SK-N-DZ (cell line): ENCODE data around the gene TGFBI. TPM values are rescaled to one million over a fixed set of nuclear protein-coding genes. Genes with fewer than 3 reads are reported as not detected.

Experiments
- DNase-seq: peaks from one replicate; pipeline ENCODE4 v3.0.0-alpha.2; 2015; ENCODE audit warnings: low spot score
- polyA plus RNA-seq, 2 experiments: library from polyadenylated mRNA; depleted of rRNA; stranded (reverse); fragments of >200 nt; gene quantifications; 2 replicates each; pipeline ENCODE4 v1.2.3, GENCODE V29; 2014

TGFBI gene
- not detected in 2 replicates for polyA plus RNA-seq (2014; cell fraction: cytosol; rRNA removed)
- 0.59 TPM in 1 of 2 replicates, not detected in the other for polyA plus RNA-seq (2014; cell fraction: nucleus; rRNA removed)

DNA sequence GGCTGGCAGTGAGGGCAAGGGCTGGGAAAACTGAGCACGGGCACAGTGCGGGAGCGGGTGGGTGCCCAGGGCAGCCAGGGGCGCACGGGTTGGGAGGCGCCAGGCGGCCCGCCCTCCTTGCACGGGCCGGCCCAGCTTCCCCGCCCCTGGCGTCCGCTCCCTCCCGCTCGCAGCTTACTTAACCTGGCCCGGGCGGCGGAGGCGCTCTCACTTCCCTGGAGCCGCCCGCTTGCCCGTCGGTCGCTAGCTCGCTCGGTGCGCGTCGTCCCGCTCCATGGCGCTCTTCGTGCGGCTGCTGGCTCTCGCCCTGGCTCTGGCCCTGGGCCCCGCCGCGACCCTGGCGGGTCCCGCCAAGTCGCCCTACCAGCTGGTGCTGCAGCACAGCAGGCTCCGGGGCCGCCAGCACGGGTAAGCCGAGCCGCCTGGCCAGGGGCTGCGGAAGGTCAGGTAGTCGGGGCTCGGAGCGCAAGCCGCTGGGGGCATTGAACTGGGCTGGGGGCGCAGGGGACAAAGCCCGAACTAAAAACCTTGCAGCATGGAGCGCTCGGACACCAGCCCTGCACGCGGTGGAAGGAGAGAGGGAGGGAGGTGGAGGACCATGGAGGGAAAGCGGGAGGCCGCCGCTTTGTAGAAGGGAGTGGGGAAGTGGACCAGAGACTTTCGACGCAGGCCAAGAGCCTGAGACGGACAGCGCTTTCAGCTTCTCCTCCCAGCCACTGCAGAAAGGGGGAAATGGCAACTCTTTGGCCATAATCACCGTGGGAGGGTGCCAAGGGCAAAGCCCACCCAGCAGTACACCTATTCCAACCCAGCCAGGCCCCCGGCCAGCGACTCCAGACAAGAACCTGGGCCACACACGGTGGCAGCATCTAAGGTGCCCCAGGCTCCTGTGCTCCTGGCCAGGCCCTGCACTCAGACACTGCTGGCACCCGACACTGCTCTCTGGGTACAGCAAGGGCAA lies at the start of gene TGFBI:
TGFBI (plus strand) TSS at position 207 of the 961 bp plus-strand sequence; CDS start at position 275, 68 bp downstream.
- no peak for DNase-seq

DNA sequence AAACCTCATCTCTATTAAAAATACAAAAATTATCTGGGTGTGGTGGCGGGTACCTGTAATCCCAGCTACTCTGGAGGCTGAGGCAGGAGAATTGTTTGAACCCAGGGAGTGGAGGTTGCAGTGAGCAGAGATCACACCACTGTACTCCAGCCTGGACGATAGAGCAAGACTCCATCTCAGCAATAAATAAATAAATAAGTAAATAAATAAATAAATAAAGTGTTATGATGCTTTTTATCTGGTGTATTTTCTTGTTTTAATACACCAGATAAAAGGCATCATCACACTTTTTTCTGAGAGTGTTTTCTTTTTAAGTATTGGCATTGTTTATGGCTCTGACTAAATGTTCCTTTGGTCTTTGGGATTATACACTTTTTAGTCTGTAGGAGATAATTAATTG lies 49.8 kb upstream of the TGFBI start:
- no peak for DNase-seq

- DNase-seq, result no peak
Observed at GRCh38 chr5:135979510-135979909, 49.3 kb upstream of the TGFBI start.

GRCh38 chr5:135980620-135981019 lies 48.2 kb upstream of the TGFBI start:
- no peak for DNase-seq

DNA sequence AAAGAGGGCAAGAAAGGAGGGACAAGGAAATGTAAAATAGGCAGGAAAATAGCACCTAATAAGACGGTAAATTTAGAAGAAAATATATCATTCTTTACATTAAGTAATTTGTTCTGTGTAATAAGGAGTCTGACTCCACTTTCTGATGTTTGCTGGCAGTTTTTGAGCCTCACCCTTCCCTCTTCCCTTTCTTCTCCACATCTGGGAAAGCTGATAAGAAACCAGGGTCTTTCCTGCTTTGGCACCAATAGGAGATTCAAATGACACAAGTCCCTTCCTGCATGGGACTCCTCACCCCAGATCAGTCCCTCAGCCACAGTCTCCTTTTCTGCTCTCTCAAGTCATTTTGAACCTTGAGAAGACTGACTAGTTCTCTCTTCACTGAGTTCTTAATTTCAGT lies 42.8 kb upstream of the TGFBI start:
- no peak for DNase-seq

DNA sequence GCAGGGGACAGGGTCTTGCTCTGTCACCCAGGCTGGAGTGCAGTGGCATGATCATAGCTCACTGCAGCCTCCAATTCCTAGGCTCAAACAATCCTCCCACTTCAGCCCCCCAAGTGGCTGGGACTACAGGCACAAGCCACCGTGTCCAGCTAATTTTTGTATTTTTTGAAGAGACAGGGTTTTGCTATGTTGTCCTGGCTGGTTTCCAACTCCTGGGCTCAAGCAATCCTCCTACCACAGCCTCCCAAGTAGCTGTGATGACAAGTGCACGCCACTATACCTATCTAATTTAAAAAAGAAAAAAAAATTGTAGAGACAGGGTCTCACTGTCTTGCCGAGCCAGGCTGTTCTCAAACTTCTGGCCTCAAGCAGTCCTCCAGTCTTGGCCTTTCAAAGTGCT lies 42.4 kb upstream of the TGFBI start:
- no peak for DNase-seq

GRCh38 chr5:135986891-135987401 lies 41.8 kb upstream of the TGFBI start:
- DNase-seq, result no peak

DNA sequence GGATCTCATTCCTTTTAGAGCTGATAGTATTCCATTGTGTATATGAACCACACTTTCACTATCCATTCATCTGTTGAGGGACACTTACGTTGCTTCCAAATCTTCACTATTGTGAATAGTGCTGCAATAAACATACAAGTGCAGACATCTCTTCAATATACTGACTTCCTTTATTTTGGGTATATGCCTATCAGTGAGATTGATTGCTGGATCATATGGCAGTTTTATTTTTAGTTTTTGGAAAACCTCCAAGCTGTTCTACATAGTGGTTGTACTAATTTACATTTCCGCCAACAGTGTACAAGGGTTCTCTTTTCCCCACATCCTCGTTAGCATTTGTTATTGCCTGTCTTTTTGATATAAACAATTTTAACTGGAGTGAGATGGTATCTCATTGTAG lies 40.2 kb upstream of the TGFBI start:
- no peak for DNase-seq

DNA sequence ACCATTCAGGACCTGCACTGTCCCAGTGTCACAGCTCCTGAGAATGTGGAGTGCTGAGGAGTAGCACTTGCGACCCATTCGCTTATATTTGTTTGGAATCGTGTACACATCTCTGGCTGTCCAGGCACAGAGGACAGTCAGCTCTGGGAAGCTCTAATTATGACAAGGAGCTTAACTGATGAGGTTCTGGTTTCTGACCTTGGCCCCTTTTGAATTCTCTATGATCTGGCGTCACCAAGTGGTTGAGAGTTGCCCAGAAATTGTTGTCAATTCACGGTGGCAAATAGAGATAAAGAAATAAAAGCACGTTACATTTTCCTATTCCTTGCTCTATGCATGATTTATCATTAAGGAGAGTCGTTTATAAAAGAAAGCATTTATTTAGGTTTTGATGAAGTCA lies 39.1 kb upstream of the TGFBI start:
- no peak for DNase-seq

- DNase-seq, result no peak
Observed at GRCh38 chr5:135990528-135991255, 38.1 kb upstream of the TGFBI start.

- no peak for DNase-seq
Observed at GRCh38 chr5:135991429-135991828, 37.4 kb upstream of the TGFBI start.

DNA sequence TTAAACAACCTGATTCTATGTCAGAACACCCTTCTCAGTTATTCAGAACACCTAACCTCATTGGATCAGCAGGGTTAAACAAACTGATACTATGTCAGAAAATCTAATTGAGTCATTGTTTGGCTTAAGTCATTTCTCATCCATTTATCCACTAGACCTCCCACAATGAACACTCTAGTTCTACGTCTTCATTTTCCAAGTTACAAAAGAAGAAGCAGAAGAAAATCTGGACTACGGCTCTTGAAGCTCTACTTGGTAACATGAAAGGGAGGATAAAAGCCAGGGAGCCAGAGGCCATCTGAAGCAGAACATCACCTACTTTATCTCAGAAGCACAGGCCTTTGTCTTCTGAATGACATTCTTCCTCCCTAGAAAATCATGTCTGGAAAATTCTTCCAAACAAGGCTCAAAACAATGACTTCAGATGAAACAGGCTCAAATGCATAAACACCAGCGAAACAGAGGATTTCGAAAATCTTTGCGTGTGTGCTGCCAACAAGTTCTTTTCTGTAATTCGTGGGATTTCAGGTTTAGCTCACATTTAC lies 35.4 kb upstream of the TGFBI start:
- no peak for DNase-seq

DNA sequence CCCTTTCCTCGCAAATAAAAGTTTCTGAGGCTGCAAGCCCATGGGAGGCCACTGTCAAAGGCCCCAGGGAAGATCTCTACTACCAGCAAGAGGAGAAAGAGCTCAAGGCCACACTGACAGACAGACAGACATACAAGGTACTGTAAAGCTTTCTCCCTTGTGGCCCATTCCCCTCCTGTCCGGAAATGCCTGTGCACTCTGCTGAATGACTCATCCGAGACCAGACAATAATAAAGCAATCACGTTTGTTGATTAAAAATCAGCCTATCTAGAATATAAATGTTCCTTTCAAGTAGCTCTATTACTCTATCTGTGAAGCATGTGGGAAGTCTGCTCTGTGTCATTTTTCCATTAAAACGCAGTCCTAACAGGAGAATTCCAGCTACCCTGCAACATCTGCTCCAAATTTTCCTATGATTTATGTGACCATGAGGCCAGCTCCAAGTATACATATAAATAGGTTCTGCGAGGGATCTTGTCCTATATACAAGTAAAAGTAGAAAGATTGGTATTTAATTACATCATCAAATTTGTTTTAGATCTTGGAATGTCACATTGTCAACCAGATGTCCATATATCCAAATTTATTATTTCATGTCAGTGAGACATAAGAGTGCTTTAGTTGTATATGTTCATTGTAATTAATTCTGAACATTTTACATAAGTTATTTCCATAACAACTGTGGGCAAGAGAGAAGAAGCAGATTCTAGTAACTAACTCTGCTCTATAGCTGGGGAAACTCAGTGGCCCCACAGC lies 34.7 kb upstream of the TGFBI start:
- peak; percentile 65 for DNase-seq

DNA sequence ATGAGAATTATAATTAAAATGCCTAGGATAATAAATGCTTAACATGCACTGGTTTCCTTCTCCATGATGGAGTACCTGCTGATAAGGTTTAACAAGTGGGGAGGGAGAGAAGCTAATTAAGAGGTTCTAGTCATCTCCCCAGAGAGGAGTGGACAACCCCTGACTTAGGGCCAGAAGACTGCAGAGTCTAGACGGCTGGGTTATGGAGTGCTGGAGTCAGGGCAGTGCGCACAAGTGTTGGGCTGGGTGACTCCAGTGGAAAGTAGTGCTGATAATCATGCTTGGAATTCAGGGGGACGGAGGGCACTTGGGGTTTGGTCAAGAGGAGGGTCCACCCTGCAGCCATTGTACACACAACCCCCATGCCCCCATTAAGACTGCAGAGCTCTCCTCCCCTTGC lies 32.8 kb upstream of the TGFBI start:
- no peak for DNase-seq

GRCh38 chr5:135996611-135997010 lies 32.2 kb upstream of the TGFBI start:
- no peak for DNase-seq

DNA sequence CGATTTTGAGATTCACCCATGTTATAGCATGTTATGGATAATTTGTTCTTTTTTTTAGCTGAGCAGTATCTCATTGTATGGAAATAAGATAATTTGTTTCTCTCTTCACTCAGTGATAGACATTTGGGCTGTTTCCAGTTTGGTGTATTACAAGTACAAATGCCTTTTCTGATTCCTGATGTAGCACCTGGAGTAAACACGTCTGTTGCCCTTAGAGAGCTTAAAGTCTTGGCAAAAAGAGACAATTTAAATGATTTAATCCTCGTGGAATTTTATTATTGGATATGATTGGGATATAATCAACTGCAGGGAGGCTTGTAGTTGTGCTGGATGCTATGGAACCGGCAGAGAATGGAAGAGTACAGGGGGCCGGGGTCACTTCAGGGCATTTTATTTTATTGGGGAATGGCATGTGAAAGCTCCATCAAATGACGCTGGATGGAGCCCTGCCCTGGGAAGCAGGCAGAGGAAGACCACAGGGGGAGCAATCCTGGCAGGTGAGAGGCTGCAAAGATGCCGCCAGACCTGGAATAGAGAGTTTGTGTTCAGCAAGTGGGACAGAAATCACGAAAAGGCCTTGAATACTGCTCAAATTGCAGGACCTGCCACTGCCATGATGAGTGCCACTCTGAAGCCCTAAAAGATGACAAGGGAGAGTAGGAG lies 31.0 kb upstream of the TGFBI start:
- no peak for DNase-seq

GRCh38 chr5:135998889-135999288 lies 29.9 kb upstream of the TGFBI start:
- DNase-seq, result no peak

- no peak for DNase-seq
Observed at GRCh38 chr5:135999406-136000139, 29.2 kb upstream of the TGFBI start.

- DNase-seq, result no peak
Observed at GRCh38 chr5:136000147-136000546, 28.6 kb upstream of the TGFBI start.

DNA sequence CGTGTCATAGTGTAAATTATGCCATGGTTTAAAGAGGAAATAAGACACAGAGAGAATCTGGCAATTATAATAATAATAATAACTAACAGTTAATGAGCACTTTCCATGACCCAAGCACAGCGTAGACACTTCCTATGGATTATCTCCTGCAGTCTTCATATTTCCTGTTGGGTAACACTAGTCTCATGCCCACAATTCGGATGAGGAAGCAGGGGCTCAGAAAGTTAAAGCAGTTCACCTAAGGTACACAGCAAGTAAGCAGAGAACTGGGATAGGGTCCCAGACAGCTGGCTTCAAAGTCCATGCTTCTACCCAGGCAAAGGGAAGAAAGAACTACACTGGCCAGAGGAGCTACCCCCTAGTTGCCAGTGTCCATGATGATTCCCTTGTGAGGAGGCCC lies 27.9 kb upstream of the TGFBI start:
- no peak for DNase-seq
